Ovary (tissue), 9 donors: Measurements from ENCODE around the gene CNOT3. TPM values are rescaled to one million over a fixed set of nuclear protein-coding genes. Genes with fewer than 3 reads are reported as not detected.

Experiments used
- DNase-seq, 5 donors: peaks; one replicate each; pipeline ENCODE4 v3.0.0-alpha.2; 2019 to 2020
- H3K27ac ChIP-seq, 2 donors: fragments of 200-600 bp; one replicate each; pipeline versions ENCODE4 v1.5.1 to v1.8.0; 2019 to 2022
- H3K27me3 ChIP-seq: fragments of 200-600 bp; one replicate; pipeline ENCODE4 v1.8.0; 2022
- H3K36me3 ChIP-seq: fragments of 200-600 bp; sonication (generic); one replicate; pipeline ENCODE4 v1.5.1; 2019
- H3K4me1 ChIP-seq: one replicate; pipeline ENCODE4 v1.8.1; 2013; ENCODE audit warnings: mild to moderate bottlenecking, moderate library complexity; ENCODE audit not compliant: insufficient read depth
- H3K4me3 ChIP-seq: fragments of 200-600 bp; sonication (generic); one replicate; pipeline ENCODE4 v1.5.1; 2017
- H3K9me3 ChIP-seq, 2 donors: fragments of 200-600 bp in 1 of 2; sonication (generic) in 1 of 2; one replicate each; pipeline versions ENCODE4 v1.5.1 to v1.8.1; 2013 to 2019; ENCODE audit warnings: mild to moderate bottlenecking in 1 of 2, moderate library complexity in 1 of 2
- CTCF ChIP-seq, 3 donors: fragments of 450-650 bp in 2 of 3; fragments of 200-600 bp in 1 of 3; IDR thresholded peaks; one replicate each; pipeline versions ENCODE4 v1.5.1 to v1.8.0; 2016 to 2022; ENCODE audit warnings: antibody characterized with exemption in 3 of 3, mild to moderate bottlenecking in 1 of 3
- EP300 ChIP-seq: sonication (generic); formaldehyde crosslinking; IDR thresholded peaks from one replicate; pipeline ENCODE4 v1.6.1; 2017; ENCODE audit warnings: antibody characterized with exemption
- POLR2A ChIP-seq: fragments of 450-650 bp; IDR thresholded peaks from one replicate; pipeline ENCODE4 v1.6.1; 2017; ENCODE audit warnings: antibody characterized with exemption, mild to moderate bottlenecking, moderate library complexity
- WGBS, 3 donors: extraction: QIAGEN DNeasy Blood & Tissue Kit in 1 of 3; methylation state at CpG; one replicate each; pipeline versions ENCODE4 v1.1.5 to v1.1.7; 2013 to 2017; 5-methylcytosine and 5-hydroxymethylcytosine counted together
- intact Hi-C, 4 donors: fragments of 100-400 bp; cut with DNase I; formaldehyde crosslinking; loops; one replicate each; pipeline versions ENCODE4 v1.11.0 to v1.15.1; 2022 to 2023
- polyA plus RNA-seq, 2 donors: library from polyadenylated mRNA; stranded (reverse); fragments of 200-250 nt in 1 of 2; fragments of 350-450 nt in 1 of 2; fragmentation: Illumina TruSeq in 1 of 2; extraction: RNeasy Lipid Tissue Mini Kit (QIAGEN cat#74804) in 1 of 2; gene quantifications; one replicate each; pipeline ENCODE4 v1.2.3, GENCODE V29; 2013 to 2014
- total RNA-seq, 7 donors: library from RNA; depleted of rRNA in 2 of 7; stranded (reverse); fragments of >200 nt in 2 of 7; fragmentation: NEBNext Ultra II Directional in 3 of 7; extraction: Animal tissue kit (Norgen Biotek cat#: 25700) in 3 of 7; gene quantifications; one replicate each; pipeline versions ENCODE4 v1.1.0 to v1.2.4, GENCODE V29; 2016 to 2023
- donor health status: DM: no; HTN: no; CAD: no; lungs with moderate emphysema.
- donor health status: DM: no; HTN: no; CAD: no.
- donor health status: Bipolar disorder and iron deficiency.
- donor health status: DM: yes; HTN: yes; CAD: no.
- donor health status: DM: no; HTN: no; CAD: no.
- donor health status: DM: yes; HTN: yes; CAD: no.

Gene CNOT3
- total and polyA plus RNA-seq, 9 donors: 14.4 to 65.6 (median 41.6) TPM

GRCh38 chr19:54151362-54152035 lies 13.9 kb downstream of the CNOT3 start:
- Histone ChIP-seq H3K4me3 (no peak overlapping the region), H3K9me3 (no peaks in the 10 kb centered on the region), H3K36me3 (no peaks in the 10 kb centered on the region), H3K27ac (no peak overlapping the region), H3K27me3 (no peaks in the 10 kb centered on the region), H3K4me1 (peaks cover 3% of the 10 kb centered on the region)
- 77 to 86% (median 83%) methylated on average over 23 of the region's 23 CpGs for WGBS, 3 donors
- DNase-seq: no peak
- TF ChIP-seq CTCF (IDR thresholded peaks at IDR 0.05) (no peak), POLR2A (no peak), EP300 (no peak)
- intact Hi-C loops: no loop called here

DNA sequence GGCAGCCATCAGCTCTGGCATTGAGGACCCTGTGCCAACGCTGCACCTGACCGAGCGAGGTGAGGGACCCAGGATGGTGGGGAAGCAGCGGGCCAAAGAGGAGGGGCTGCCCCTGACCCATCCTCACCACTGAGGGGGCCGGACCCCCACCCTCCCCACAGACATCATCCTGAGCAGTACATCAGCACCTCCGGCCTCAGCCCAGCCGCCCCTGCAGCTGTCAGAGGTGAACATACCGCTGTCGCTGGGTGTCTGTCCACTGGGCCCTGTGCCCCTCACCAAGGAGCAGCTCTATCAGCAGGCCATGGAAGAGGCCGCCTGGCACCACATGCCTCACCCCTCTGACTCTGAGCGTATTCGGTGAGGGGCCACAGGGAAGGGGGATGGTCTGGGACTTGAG lies 14.7 kb downstream of the CNOT3 start:
- TF ChIP-seq EP300 (no peak), CTCF (IDR thresholded peaks at IDR 0.05) (no peak), POLR2A (no peak)
- no peak overlapping the region for H3K4me3 ChIP-seq
- H3K36me3 ChIP-seq: no peaks in the 10 kb centered on the region
- peaks cover 3% of the 10 kb centered on the region for H3K4me1 ChIP-seq
- H3K27me3 ChIP-seq: no peaks in the 10 kb centered on the region
- no peak overlapping the region for H3K27ac ChIP-seq
- intact Hi-C loops: no loop called here
- H3K9me3 ChIP-seq: no peaks in the 10 kb centered on the region
- DNase-seq: no peak
- 77 to 83% (median 82%) methylated on average over 12 of the region's 12 CpGs for WGBS, 3 donors

GRCh38 chr19:54152878-54153524 lies 15.4 kb downstream of the CNOT3 start:
- Histone ChIP-seq H3K36me3 (no peaks in the 10 kb centered on the region), H3K27me3 (no peaks in the 10 kb centered on the region), H3K27ac (no peak overlapping the region), H3K4me3 (no peak overlapping the region), H3K4me1 (peaks cover 2% of the 10 kb centered on the region), H3K9me3 (no peaks in the 10 kb centered on the region)
- TF ChIP-seq CTCF (IDR thresholded peaks at IDR 0.05) (no peak), EP300 (no peak), POLR2A (no peak)
- WGBS, 3 donors: 74 to 81% (median 76%) methylated on average over 23 to 25 of the region's 25 CpGs
- no peak for DNase-seq
- intact Hi-C loops: no loop called here

DNA sequence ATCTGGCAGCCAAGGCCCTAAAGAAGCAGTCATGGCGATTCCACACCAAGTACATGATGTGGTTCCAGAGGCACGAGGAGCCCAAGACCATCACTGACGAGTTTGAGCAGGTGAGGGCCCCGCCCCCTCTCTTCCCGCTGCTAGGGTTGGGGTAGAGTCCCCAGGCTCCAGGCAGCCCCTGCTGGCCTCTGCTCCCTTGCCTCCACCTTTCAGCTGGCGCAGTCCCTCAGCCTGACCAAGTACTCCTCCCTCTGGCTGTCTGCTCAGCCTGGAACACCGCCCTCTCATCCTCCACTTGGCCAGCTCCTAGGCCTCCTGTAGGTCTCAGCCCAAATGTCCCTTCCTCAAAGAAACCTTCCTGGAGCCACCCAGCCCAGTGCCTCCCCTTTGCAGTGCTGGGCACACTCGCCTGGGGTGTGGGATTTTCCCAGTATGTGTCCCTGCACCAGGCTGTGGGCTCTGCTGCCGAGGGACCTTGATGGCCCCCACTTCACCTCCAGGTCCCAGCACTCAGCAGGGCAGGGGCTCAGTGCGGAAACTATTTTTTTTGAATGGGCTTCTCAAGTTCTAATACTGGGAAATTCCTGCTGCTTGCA lies 16.3 kb downstream of the CNOT3 start:
- WGBS, 3 donors: 72 to 80% (median 79%) methylated on average over 9 to 10 of the region's 10 CpGs
- Histone ChIP-seq H3K27me3 (no peaks in the 10 kb centered on the region), H3K27ac (no peak overlapping the region), H3K36me3 (no peaks in the 10 kb centered on the region), H3K4me3 (no peak overlapping the region), H3K4me1 (peaks cover 2% of the 10 kb centered on the region), H3K9me3 (no peaks in the 10 kb centered on the region)
- no peak for DNase-seq
- TF ChIP-seq POLR2A (no peak), CTCF (IDR thresholded peaks at IDR 0.05) (no peak), EP300 (no peak)
- intact Hi-C loops: no loop called here
